NCI-H2029 (cell line): ENCODE data around the gene RBFOX2.
"Not testable (repeated sequence)": the region's sequence is repeated elsewhere in the genome, so short reads cannot be mapped to it uniquely, and the experiment has no call there.

ENCODE experiments used
- DNase-seq: peaks from one replicate; lab custom pipeline; 2025; lab: John Stamatoyannopoulos, UW

The RBFOX2 gene

GRCh38 chr22:35775339-35775738 is 253.3 kb downstream of the RBFOX2 start:
- no peak for DNase-seq

GRCh38 chr22:35769974-35770373 is 258.6 kb downstream of the RBFOX2 start:
- DNase-seq, result no peak

GRCh38 chr22:35766654-35767580 is 261.7 kb downstream of the RBFOX2 start:
- no peak for DNase-seq

GRCh38 chr22:35761037-35761436 is 267.6 kb downstream of the RBFOX2 start:
- no peak for DNase-seq

GRCh38 chr22:35758394-35758793 is 270.2 kb downstream of the RBFOX2 start:
- DNase-seq, result no peak

- no peak for DNase-seq
Measured at GRCh38 chr22:35756722-35757121, 271.9 kb downstream of the RBFOX2 start.

GRCh38 chr22:35754761-35755160 is 273.9 kb downstream of the RBFOX2 start:
- no peak for DNase-seq

GRCh38 chr22:35752863-35753189 is 275.8 kb downstream of the RBFOX2 start:
- DNase-seq, result no peak

- DNase-seq, result no peak
Measured at GRCh38 chr22:35752006-35752862, 276.4 kb downstream of the RBFOX2 start.

- no peak for DNase-seq
Measured at GRCh38 chr22:35749808-35750207, 278.8 kb downstream of the RBFOX2 start.

GRCh38 chr22:35746946-35747703 is 281.5 kb downstream of the RBFOX2 start:
- DNase-seq, result no peak

- no peak for DNase-seq
Measured at GRCh38 chr22:35746248-35746647, 282.4 kb downstream of the RBFOX2 start.

GRCh38 chr22:35743326-35743860 is 285.2 kb downstream of the RBFOX2 start:
- no peak for DNase-seq

GRCh38 chr22:35742342-35743100 is 286.1 kb downstream of the RBFOX2 start:
- DNase-seq, result no peak

GRCh38 chr22:35740616-35741015 is 288.0 kb downstream of the RBFOX2 start:
- no peak for DNase-seq

GRCh38 chr22:35739931-35740380 is 288.7 kb downstream of the RBFOX2 start:
- no peak for DNase-seq

- no peak for DNase-seq
Measured at GRCh38 chr22:35739076-35739930, 289.3 kb downstream of the RBFOX2 start.

- DNase-seq, result not testable (repeated sequence)
Measured at GRCh38 chr22:35737886-35738285, 290.7 kb downstream of the RBFOX2 start.

GRCh38 chr22:35736701-35737100 is 291.9 kb downstream of the RBFOX2 start:
- DNase-seq, result no peak

GRCh38 chr22:35736166-35736565 is 292.5 kb downstream of the RBFOX2 start:
- no peak for DNase-seq
